Vagina (tissue), 2 donors: ENCODE measurements around the gene SYNPO2L. TPM values are rescaled to one million over a fixed set of nuclear protein-coding genes. Genes with fewer than 3 reads are reported as not detected.

Source experiments
- DNase-seq, 2 donors: peaks; one replicate each; pipeline ENCODE4 v3.0.0-alpha.2; 2017; ENCODE audit errors: extremely low spot score in 2 of 2
- H3K27ac ChIP-seq: fragments of 200-600 bp; sonication (generic); one replicate; pipeline ENCODE4 v1.5.1; 2019
- H3K27me3 ChIP-seq: fragments of 200-600 bp; sonication (generic); one replicate; pipeline ENCODE4 v1.5.1; 2019
- H3K36me3 ChIP-seq, 2 donors: fragments of 200-600 bp; sonication (generic); one replicate each; pipeline ENCODE4 v1.5.1; 2017 to 2019
- H3K4me1 ChIP-seq: fragments of 200-600 bp; sonication (generic); one replicate; pipeline ENCODE4 v1.5.1; 2019
- H3K4me3 ChIP-seq, 2 donors: fragments of 200-600 bp; sonication (generic); 1 replicate in 1 of 2; 2 replicates in 1 of 2; pipeline ENCODE4 v1.5.1; 2016 to 2019
- H3K9me3 ChIP-seq: fragments of 200-600 bp; sonication (generic); one replicate; pipeline ENCODE4 v1.5.1; 2019
- POLR2A ChIP-seq, 2 donors: fragments of 450-650 bp; IDR thresholded peaks; one replicate each; pipeline ENCODE4 v1.6.1; 2017; ENCODE audit warnings: antibody characterized with exemption in 2 of 2, mild to moderate bottlenecking in 2 of 2, moderate library complexity in 2 of 2
- POLR2AphosphoS5 ChIP-seq, 2 donors: sonication (generic); formaldehyde crosslinking; IDR thresholded peaks; one replicate each; pipeline ENCODE4 v1.9.0; 2017; ENCODE audit warnings: antibody characterized with exemption in 2 of 2, mild to moderate bottlenecking in 2 of 2, low read depth in 1 of 2; ENCODE audit not compliant: insufficient read depth in 1 of 2
- intact Hi-C: fragments of 100-400 bp; cut with DNase I; formaldehyde crosslinking; loops from one replicate; pipeline ENCODE4 v1.15.1; 2023
- total RNA-seq: library from RNA; depleted of rRNA; stranded (reverse); fragments of >200 nt; gene quantifications from one replicate; pipeline ENCODE4 v1.2.3, GENCODE V29; 2016
- TF ChIP-seq, protein P1 (sequence below), 3 experiments: fragments of 450-650 bp in 2 of 3; fragments of 200-600 bp in 1 of 3; sonication (generic) in 1 of 3; IDR thresholded peaks; one replicate each; pipeline ENCODE4 v1.5.1; 2017 to 2019; ENCODE audit warnings: antibody characterized with exemption in 3 of 3, mild to moderate bottlenecking in 2 of 3, moderate library complexity in 2 of 3

Gene SYNPO2L
- total RNA-seq, 1 donor from 2014 or later, result 0.49 TPM

GRCh38 chr10:73650537-73651331 lies 5.1 kb downstream of the SYNPO2L start:
- Histone ChIP-seq H3K27ac (no peak overlapping the region), H3K4me1 (peaks cover 19% of the 10 kb centered on the region), H3K27me3 (no peaks in the 10 kb centered on the region), H3K36me3 (no peaks in the 10 kb centered on the region), H3K9me3 (no peaks in the 10 kb centered on the region), H3K4me3 (no peak overlapping the region)
- no peak for DNase-seq
- TF ChIP-seq, protein P1, sequence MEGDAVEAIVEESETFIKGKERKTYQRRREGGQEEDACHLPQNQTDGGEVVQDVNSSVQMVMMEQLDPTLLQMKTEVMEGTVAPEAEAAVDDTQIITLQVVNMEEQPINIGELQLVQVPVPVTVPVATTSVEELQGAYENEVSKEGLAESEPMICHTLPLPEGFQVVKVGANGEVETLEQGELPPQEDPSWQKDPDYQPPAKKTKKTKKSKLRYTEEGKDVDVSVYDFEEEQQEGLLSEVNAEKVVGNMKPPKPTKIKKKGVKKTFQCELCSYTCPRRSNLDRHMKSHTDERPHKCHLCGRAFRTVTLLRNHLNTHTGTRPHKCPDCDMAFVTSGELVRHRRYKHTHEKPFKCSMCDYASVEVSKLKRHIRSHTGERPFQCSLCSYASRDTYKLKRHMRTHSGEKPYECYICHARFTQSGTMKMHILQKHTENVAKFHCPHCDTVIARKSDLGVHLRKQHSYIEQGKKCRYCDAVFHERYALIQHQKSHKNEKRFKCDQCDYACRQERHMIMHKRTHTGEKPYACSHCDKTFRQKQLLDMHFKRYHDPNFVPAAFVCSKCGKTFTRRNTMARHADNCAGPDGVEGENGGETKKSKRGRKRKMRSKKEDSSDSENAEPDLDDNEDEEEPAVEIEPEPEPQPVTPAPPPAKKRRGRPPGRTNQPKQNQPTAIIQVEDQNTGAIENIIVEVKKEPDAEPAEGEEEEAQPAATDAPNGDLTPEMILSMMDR (IDR thresholded peaks at IDR 0.05), result no peak
- intact Hi-C loops, result no loop called here

GRCh38 chr10:73649876-73650536 lies 5.8 kb downstream of the SYNPO2L start:
- Histone ChIP-seq H3K9me3 (no peaks in the 10 kb centered on the region), H3K4me3 (no peak overlapping the region), H3K36me3 (no peaks in the 10 kb centered on the region), H3K27me3 (no peaks in the 10 kb centered on the region), H3K4me1 (peaks cover 19% of the 10 kb centered on the region), H3K27ac (no peak overlapping the region)
- intact Hi-C loops, result no loop called here
- TF ChIP-seq POLR2A (IDR thresholded peaks at IDR 0.05) (no peak), POLR2AphosphoS5 (IDR thresholded peaks at IDR 0.05; ENCODE audit: insufficient read depth in 1 of 2, low read depth in 1 of 2) (no peak)
- TF ChIP-seq, protein P1 (IDR thresholded peaks at IDR 0.05), result no peak
- DNase-seq, result no peak

DNA sequence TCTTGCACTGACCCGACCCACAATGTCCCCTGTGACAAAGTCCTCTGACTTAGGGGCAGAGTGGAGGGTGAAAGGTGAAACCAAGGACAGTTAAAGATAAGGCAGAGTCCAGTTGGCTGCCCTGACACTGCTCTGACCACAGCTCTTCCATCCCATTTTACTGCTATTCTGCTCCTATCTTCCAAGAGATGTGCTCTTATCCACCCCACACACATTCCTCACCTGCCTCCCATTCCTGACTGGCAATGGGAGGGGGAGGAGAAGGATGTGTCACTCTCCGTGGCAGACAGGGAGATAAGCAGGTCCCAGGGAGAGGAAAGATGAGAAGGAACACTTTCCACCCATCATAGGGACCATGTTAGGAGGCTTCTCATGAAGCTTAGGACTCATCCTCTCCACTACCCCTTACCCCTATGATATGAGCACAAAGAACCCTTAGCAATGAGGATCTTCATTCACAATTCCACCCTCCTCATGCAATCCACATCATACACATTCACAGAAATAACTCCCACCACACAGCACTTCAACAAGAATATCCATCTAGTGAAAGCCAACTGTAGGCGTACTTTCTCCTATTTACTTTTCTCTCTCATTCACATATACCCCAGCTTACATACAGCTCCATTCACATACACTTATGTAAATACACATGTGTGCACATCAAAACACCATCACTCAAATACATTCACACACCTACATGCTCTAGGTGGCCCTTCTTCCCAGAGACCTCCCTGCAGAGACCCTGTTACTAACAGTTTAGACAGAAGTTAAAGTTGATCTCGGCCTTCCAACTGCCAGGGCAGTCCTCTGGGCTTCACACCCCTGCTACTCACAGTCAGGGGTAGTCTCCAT lies 6.6 kb downstream of the SYNPO2L start:
- TF ChIP-seq POLR2AphosphoS5 (IDR thresholded peaks at IDR 0.05; ENCODE audit: insufficient read depth in 1 of 2, low read depth in 1 of 2) (no peak), POLR2A (IDR thresholded peaks at IDR 0.05) (no peak)
- TF ChIP-seq, protein P1 (IDR thresholded peaks at IDR 0.05), result no peak
- Histone ChIP-seq H3K36me3 (no peaks in the 10 kb centered on the region), H3K4me3 (no peak overlapping the region), H3K27me3 (no peaks in the 10 kb centered on the region), H3K9me3 (no peaks in the 10 kb centered on the region), H3K27ac (no peak overlapping the region), H3K4me1 (peaks cover 19% of the 10 kb centered on the region)
- DNase-seq, result no peak
- intact Hi-C loops, result no loop called here

- TF ChIP-seq POLR2A (IDR thresholded peaks at IDR 0.05), result no peak
- intact Hi-C loops, result no loop called here
- no peaks in the 10 kb centered on the region for H3K9me3 ChIP-seq
- peaks cover 19% of the 10 kb centered on the region for H3K4me1 ChIP-seq
- DNase-seq, result no peak
- H3K4me3 ChIP-seq, result peak overlapping the region; percentile 56 to 74
- no peaks in the 10 kb centered on the region for H3K36me3 ChIP-seq
- no peaks in the 10 kb centered on the region for H3K27me3 ChIP-seq
- peak overlapping the region; percentile 27 for H3K27ac ChIP-seq
Measured at GRCh38 chr10:73647875-73648651, 7.8 kb downstream of the SYNPO2L start.
